Bronchial epithelial cell (primary cell): ENCODE results near the gene JMJD1C. TPM values are rescaled to one million over a fixed set of nuclear protein-coding genes. Genes with fewer than 3 reads are reported as not detected.

ENCODE experiments used
- DNase-seq: peaks from one replicate; pipeline ENCODE4 v3.0.0-alpha.2; 2010; ENCODE audit warnings: low read depth
- FAIRE-seq: peaks from 2 replicates; lab custom pipeline; 2011; peaks lifted over from hg19 to GRCh38; lab: Jason Lieb, UNC
- H3K27me3 ChIP-seq: 2 replicates; pipeline ENCODE4 v1.5.1; 2011; ENCODE audit warnings: low read length; ENCODE audit not compliant: control insufficient read depth, insufficient read depth
- H3K36me3 ChIP-seq: 2 replicates; pipeline ENCODE4 v1.5.1; 2011; ENCODE audit warnings: low read length; ENCODE audit not compliant: control insufficient read depth, insufficient read depth
- H3K4me3 ChIP-seq: 2 replicates; pipeline ENCODE4 v1.5.1; 2011; ENCODE audit warnings: mild to moderate bottlenecking, low read depth, low read length, control low read depth
- CTCF ChIP-seq: IDR thresholded peaks from 2 replicates; pipeline ENCODE4 v1.5.1; 2011; ENCODE audit warnings: mild to moderate bottlenecking, moderate library complexity, low read length, control low read depth, inconsistent platforms; ENCODE audit not compliant: insufficient read depth, severe bottlenecking
- total RNA-seq: library from RNA; depleted of rRNA; stranded (reverse); fragments of >200 nt; gene quantifications from 2 replicates; pipeline ENCODE4 v1.2.1, GENCODE V29; 2014

JMJD1C gene
- total RNA-seq, 1 donor from 2014 or later, result 72.1 TPM

DNA sequence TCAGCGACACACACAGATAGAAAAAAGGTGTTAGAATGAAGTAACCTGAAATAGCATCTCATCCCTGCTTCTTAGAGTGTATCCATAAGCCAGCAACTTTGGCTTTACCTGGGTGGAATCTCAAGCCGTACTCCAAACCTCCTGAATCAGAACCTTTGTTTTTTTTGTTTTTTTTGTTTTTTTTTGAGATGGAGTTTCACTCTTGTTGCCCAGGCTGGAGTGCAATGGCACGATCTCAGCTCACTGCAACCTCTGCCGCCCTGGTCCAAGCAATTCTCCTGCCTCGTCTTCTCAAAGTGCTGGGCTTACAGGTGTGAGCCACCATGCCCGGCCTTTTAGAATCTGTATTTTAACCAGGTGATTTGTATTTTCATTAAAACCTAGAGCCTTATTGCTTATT lies 323.6 kb downstream of the JMJD1C start:
- TF ChIP-seq CTCF, result no peak
- H3K27me3 ChIP-seq, result no peaks in the 10 kb centered on the region
- FAIRE-seq, result no peak
- DNase-seq, result no peak
- H3K36me3 ChIP-seq, result no peaks in the 10 kb centered on the region
- no peak overlapping the region for H3K4me3 ChIP-seq

GRCh38 chr10:63140077-63140476 lies 325.7 kb downstream of the JMJD1C start:
- Histone ChIP-seq H3K36me3 (no peaks in the 10 kb centered on the region), H3K4me3 (no peak overlapping the region), H3K27me3 (no peaks in the 10 kb centered on the region)
- DNase-seq (peak; percentile 56), FAIRE-seq (no peak)
- no peak for TF ChIP-seq CTCF

- no peak for TF ChIP-seq CTCF
- FAIRE-seq (no peak), DNase-seq (no peak)
- Histone ChIP-seq H3K36me3 (no peaks in the 10 kb centered on the region), H3K27me3 (no peaks in the 10 kb centered on the region), H3K4me3 (no peak overlapping the region)
Measured at GRCh38 chr10:63137306-63137705, 328.5 kb downstream of the JMJD1C start.

- no peaks in the 10 kb centered on the region for H3K36me3 ChIP-seq
- TF ChIP-seq CTCF, result no peak
- FAIRE-seq (no peak), DNase-seq (peak; percentile 58)
- H3K4me3 ChIP-seq, result peak overlapping the region; percentile 96
- no peaks in the 10 kb centered on the region for H3K27me3 ChIP-seq
Measured at GRCh38 chr10:63133821-63134557, 331.8 kb downstream of the JMJD1C start.

- H3K4me3 ChIP-seq, result peak within 1 kb of the TSS; percentile 96
- no peaks in the 10 kb centered on the region for H3K27me3 ChIP-seq
- peak; percentile 40 for TF ChIP-seq CTCF
- H3K36me3 ChIP-seq, result no peaks in the 10 kb centered on the region
- DNase-seq, result peak; percentile 95
- FAIRE-seq, result no peak
Measured at GRCh38 chr10:63133056-63133820, 332.5 kb downstream of the JMJD1C start, which contains the start of gene NRBF2. NRBF2 (plus strand) TSS chr10:63133328; CDS start chr10:63133471, 143 bp downstream.
